Activated naive CD8-positive, alpha-beta T cell treated with anti-CD3 and anti-CD28 coated beads for 36 hours (primary cell): Measurements from ENCODE around the gene GID8. TPM values are rescaled to one million over a fixed set of nuclear protein-coding genes. Genes with fewer than 3 reads are reported as not detected.
"Not testable (repeated sequence)": the region's sequence is repeated elsewhere in the genome, so short reads cannot be mapped to it uniquely, and the experiment has no call there.

ENCODE experiments used
- DNase-seq: peaks from one replicate; pipeline ENCODE4 v3.0.0; 2021
- H3K27ac Mint-ChIP-seq: one replicate; pipeline ENCODE4 v1.8.0; 2022; ENCODE audit warnings: mild to moderate bottlenecking, moderate library complexity, mixed read lengths
- H3K27me3 Mint-ChIP-seq: one replicate; pipeline ENCODE4 v1.8.0; 2022; ENCODE audit warnings: mild to moderate bottlenecking, mixed read lengths
- H3K36me3 Mint-ChIP-seq: one replicate; pipeline ENCODE4 v1.8.0; 2021; ENCODE audit warnings: mild to moderate bottlenecking, mixed read lengths
- H3K4me1 Mint-ChIP-seq: one replicate; pipeline ENCODE4 v1.8.0; 2021; ENCODE audit warnings: mixed read lengths
- H3K4me3 Mint-ChIP-seq: one replicate; pipeline ENCODE4 v1.8.0; 2022; ENCODE audit warnings: mild to moderate bottlenecking, moderate library complexity, mixed read lengths
- H3K9me3 Mint-ChIP-seq: one replicate; pipeline ENCODE4 v1.8.0; 2022; ENCODE audit warnings: mixed read lengths
- total RNA-seq, 2 experiments: library from RNA; stranded (reverse); gene quantifications; one replicate each; pipeline ENCODE4 v1.2.3, GENCODE V29; 2021

Gene GID8
- total RNA-seq, 2 experiments from 2014 or later = 47.6 to 48.5 TPM

DNA sequence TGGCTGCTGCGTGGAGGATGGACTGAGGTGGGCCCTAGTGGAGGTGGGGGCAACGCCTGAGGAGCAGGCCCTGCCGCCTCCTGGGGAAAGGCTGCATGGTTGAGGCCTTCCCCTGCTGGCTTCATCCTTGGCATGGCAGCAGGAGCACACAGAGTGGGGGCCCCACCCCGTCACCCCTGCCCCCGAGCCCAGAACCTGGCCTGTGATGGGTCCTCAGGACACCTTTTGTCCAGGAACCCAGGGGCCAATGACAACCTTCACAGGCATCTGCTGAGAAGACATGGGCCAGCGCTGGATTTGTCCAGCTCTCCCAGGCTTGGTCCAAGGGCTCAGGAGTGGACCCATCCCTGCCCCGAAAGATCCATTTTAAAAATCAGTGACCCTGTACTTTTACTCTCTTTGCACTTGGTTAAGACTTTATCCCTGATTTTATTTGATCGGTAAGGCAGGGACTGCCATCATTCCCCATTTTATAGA lies 14.0 kb downstream of the GID8 start:
- H3K4me1 Mint-ChIP-seq = peaks cover 15% of the 10 kb centered on the region
- peak overlapping the region; percentile 84 for H3K4me3 Mint-ChIP-seq
- peak overlapping the region; percentile 72 for H3K27ac Mint-ChIP-seq
- peaks cover 2% of the 10 kb centered on the region for H3K9me3 Mint-ChIP-seq
- H3K36me3 Mint-ChIP-seq = peaks cover 28% of the 10 kb centered on the region
- DNase-seq = no peak
- no peaks in the 10 kb centered on the region for H3K27me3 Mint-ChIP-seq

- Mint-ChIP-seq H3K4me3 (peak within 1 kb of the TSS; percentile 84), H3K36me3 (peaks cover 29% of the 10 kb centered on the region), H3K4me1 (peaks cover 13% of the 10 kb centered on the region), H3K27ac (peak within 1 kb of the TSS; percentile 90), H3K9me3 (peaks cover 2% of the 10 kb centered on the region), H3K27me3 (no peaks in the 10 kb centered on the region)
- DNase-seq = peak; percentile 81
Measured at GRCh38 chr20:62952373-62952967, 14.5 kb downstream of the GID8 start, which contains the start of gene SLC17A9. SLC17A9 (plus strand) TSS chr20:62952709; CDS start chr20:62952831, 122 bp downstream.

DNA sequence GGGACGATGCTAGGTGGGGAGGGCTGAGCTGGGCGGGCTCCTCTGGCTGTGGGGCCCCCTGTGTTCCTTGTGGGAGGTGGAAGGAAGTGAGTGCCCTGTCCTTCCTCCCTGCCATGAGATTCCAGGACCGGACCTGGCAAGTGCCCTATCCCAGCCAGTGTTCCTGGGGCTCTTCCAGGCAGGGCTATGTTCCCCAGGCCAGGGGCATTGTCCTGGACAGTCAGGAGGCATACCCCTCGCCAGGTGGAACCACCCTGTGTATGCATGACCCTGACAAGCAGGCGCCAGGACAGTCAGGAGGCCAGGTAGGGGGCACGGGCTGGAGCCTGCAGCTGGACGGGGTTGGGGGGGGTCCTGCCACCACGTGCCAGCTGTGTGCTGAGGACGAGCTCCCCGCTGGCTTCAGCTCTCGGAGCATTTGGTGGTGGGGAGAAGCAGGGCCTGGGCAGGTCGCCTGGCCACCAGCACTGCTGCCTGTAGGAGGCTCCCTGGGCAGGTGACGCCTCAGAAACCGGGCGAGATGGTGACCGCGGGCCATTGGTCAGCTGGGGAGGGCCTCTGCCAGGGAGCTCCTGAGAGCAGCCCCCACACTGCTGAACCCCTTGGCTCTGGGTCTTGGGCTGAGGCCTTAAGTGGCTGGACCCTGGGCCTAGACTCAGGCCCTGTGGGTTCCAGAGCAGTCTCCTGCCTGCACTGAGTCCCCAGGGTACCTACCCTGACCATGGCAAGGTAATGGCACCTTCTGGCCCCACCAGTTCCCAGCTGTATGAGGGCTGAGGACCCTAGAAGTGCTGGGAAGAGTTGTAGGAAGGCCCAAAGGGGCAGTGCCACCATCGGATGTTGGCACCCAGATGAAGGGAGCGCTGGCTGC lies 15.3 kb downstream of the GID8 start:
- Mint-ChIP-seq H3K4me3 (peak overlapping the region; percentile 84), H3K27ac (peak overlapping the region; percentile 90), H3K4me1 (peaks cover 16% of the 10 kb centered on the region), H3K9me3 (peaks cover 2% of the 10 kb centered on the region), H3K27me3 (no peaks in the 10 kb centered on the region), H3K36me3 (peaks cover 27% of the 10 kb centered on the region)
- no peak for DNase-seq

DNA sequence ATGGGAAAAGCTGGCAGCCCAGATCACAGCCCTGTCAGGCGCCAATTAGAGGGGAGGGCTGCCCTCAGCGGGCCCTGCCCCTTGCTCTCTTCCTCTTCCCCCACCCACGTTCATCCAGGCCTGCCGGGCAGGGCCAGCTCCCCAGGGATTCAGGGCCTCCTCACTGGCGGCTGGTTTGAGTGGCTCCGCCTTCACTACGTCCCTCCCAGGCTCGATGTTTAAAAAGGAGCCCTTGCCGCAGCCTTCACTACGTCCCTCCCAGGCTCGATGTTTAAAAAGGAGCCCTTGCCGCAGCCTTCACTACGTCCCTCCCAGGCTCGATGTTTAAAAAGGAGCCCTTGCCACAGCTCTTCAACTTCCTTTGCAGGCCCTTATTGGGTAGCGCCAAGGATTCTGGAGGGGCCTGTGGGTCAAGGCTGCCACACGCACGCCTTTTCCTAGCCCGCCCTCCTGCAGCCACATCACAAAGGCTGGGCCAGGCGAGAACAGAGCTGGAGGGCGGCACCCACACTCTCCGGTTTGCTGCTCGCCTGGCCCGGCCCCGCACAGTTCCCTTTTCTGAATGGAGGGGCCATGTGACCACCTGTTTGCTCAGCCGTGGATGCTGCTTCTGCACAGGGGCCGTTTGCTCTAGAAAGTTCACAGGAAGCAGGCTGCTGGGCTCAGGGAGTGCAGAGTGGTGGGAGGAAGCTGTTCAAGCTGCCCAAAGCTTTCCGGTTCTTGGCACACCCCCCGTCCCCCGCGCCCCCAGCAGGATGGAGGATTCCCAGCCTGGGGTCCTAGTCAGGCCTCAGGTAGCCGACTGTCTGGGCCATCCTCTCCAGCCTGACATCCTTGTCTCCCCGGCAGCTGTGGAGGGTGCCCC lies 16.1 kb downstream of the GID8 start:
- peak; percentile 78 for DNase-seq
- Mint-ChIP-seq H3K4me3 (peak overlapping the region; percentile 84), H3K27ac (peak overlapping the region; percentile 90), H3K9me3 (no peaks in the 10 kb centered on the region), H3K27me3 (no peaks in the 10 kb centered on the region), H3K4me1 (peaks cover 17% of the 10 kb centered on the region), H3K36me3 (peaks cover 19% of the 10 kb centered on the region)

GRCh38 chr20:62955519-62956386 lies 17.8 kb downstream of the GID8 start:
- Mint-ChIP-seq H3K27me3 (no peaks in the 10 kb centered on the region), H3K27ac (no peak overlapping the region), H3K9me3 (no peaks in the 10 kb centered on the region), H3K4me1 (peaks cover 22% of the 10 kb centered on the region), H3K36me3 (peaks cover 6% of the 10 kb centered on the region), H3K4me3 (no peak overlapping the region)
- DNase-seq = no peak

GRCh38 chr20:62956387-62957135 lies 18.6 kb downstream of the GID8 start:
- DNase-seq = no peak
- H3K9me3 Mint-ChIP-seq = no peaks in the 10 kb centered on the region
- no peaks in the 10 kb centered on the region for H3K27me3 Mint-ChIP-seq
- H3K4me3 Mint-ChIP-seq = no peak overlapping the region
- peaks cover 6% of the 10 kb centered on the region for H3K36me3 Mint-ChIP-seq
- H3K27ac Mint-ChIP-seq = no peak overlapping the region
- H3K4me1 Mint-ChIP-seq = peaks cover 20% of the 10 kb centered on the region

- Mint-ChIP-seq H3K36me3 (peaks cover 6% of the 10 kb centered on the region), H3K4me3 (no peak overlapping the region), H3K27ac (no peak overlapping the region)
Measured at GRCh38 chr20:62957136-62958117, 19.5 kb downstream of the GID8 start.

DNA sequence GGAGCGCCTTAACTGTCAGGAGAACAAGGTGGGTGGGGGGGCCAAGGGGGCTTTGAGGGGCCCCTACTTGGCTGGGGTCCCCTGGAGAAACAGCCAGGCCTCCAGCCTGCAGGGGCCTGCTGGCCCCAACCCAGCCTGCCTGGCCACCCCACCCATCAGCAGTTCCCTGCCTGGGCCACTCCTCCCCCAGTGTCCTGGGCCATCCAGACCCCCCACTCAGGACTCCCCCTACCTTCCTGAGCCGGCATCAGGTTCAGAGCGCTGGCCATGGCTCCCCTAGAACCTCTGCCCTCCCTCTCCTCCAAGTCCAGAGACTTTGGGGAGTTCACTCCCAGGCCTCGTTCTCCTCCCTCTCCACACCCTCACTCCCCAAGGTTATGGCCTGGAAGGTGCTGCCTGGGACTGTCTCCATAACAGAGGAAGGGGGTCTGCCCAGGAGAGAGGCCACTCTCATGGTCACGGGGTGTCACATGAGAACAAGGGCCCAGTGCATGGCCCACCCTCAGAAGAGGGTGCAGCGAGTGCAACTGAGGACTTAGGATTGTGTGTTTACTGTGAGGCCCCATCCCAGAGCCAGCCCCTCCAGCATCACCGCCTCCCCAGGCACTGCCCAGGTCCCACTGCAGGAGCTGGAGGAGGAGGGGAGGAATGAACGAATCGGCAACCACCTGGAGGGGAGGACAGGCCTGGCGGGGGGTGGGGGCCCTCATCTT lies 20.6 kb downstream of the GID8 start:
- no peaks in the 10 kb centered on the region for H3K9me3 Mint-ChIP-seq
- H3K4me3 Mint-ChIP-seq = no peak overlapping the region
- H3K27me3 Mint-ChIP-seq = no peaks in the 10 kb centered on the region
- no peak overlapping the region for H3K27ac Mint-ChIP-seq
- H3K4me1 Mint-ChIP-seq = peaks cover 18% of the 10 kb centered on the region
- H3K36me3 Mint-ChIP-seq = peaks cover 6% of the 10 kb centered on the region
- DNase-seq = no peak

More at GRCh38 chr20:62957136-62958117, 19.5 kb downstream of the GID8 start:
- Mint-ChIP-seq H3K27me3 (no peaks in the 10 kb centered on the region), H3K4me1 (peaks cover 18% of the 10 kb centered on the region), H3K9me3 (no peaks in the 10 kb centered on the region)
- DNase-seq = no peak

DNA sequence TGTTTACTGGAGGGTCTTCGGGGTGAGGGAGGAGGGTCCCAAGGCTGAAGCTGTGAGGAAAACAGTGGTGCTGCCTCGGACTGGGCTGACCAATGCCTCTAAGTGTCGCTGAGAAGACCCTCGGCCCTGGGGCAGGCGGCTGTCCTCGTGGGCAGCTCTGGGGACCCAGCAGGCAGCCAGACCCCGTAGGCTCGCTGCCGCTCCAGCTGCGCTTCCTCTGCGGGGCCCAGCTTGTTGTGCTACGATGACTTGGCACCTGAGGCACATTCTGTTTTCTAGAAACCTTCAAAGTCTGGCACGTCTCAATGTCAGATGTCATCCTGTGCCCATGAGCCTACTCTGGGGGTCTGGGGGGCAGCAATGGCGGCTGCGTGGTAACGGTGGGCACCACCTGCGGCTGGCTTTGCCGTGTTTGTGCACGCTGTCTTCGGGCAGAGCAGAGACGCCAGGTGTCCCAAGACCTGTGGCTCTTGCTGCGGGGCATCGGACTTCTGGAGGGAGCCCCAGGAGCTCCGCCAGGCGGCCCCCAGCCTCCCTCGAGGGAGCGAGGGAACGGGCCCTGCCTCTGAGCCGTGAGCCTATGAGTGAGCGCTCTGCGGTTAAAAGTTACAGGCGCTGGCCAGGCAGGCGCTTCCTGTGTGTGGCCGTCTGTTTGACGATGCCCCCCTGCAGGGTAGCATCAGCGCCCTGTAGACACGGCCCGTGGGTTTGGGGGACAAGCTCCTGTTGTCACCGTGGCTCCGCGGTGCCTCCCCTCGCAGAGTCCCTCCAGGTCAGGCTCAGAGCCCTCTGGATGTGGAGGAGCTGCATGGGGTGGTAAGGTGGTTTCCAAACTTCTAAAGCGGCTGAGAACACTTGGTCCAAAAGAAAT lies 21.4 kb downstream of the GID8 start:
- H3K9me3 Mint-ChIP-seq = no peaks in the 10 kb centered on the region
- DNase-seq = no peak
- peaks cover 13% of the 10 kb centered on the region for H3K4me1 Mint-ChIP-seq
- peaks cover 5% of the 10 kb centered on the region for H3K36me3 Mint-ChIP-seq
- H3K27ac Mint-ChIP-seq = no peak overlapping the region
- no peaks in the 10 kb centered on the region for H3K27me3 Mint-ChIP-seq
- no peak overlapping the region for H3K4me3 Mint-ChIP-seq

DNA sequence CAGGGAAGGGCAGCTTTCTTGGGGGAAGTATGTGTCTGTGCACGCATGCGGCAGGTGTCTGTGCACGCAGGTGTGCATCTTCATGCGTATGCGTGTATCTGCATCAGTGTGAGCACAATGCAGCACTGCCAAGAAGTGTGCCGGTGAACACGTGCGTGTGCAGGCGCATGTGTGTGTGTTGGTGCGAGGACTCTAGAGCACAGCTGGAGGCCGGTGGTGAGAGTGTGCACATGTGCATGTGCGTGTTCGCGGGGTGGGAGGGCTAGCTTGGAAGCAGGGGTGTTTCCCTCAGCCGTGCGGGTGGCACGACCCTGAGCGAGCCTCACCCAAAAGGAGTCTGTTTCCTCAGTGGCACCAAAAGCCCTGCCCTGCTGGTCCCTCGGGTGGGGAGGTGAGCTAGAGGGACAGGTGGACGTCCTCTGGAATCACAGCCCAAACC lies 22.1 kb downstream of the GID8 start:
- Mint-ChIP-seq H3K27ac (no peak overlapping the region), H3K9me3 (no peaks in the 10 kb centered on the region)

DNA sequence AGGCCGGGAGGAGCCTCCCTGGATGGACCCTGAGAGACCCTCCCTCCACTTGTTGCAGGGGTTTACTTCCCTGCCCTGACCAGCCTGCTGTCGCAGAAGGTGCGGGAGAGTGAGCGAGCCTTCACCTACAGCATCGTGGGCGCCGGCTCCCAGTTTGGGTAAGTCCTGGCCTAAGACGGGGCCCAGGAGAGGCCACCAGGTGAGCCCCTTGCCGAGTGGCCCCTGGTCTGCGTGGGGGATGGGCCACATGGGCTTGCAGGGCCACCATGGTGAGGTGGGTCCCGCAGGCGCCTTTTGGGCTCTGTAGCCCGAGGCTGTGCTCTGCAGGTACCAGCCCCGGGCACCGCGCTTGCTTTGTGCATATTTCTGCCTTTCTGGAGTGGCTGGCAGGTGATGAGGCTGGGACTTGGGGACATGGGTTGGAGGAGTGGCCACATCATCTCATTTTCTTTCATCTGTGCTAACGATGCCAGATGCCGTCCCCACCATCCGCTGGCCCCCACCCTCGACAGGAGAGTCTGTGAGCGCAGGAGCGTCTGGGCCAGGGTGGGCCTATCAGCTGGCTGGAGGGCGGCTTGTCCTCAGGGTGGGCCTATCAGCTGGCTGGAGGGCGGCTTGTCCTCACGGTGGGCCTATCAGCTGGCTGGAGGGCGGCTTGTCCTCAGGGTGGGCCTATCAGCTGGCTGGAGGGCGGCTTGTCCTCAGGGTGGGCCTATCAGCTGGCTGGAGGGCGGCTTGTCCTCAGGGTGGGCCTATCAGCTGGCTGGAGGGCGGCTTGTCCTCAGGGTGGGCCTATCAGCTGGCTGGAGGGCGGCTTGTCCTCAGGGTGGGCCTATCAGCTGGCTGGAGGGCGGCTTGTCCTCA lies 22.7 kb downstream of the GID8 start:
- H3K4me3 Mint-ChIP-seq, H3K9me3 Mint-ChIP-seq, DNase-seq, H3K36me3 Mint-ChIP-seq, H3K4me1 Mint-ChIP-seq, H3K27ac Mint-ChIP-seq, H3K27me3 Mint-ChIP-seq: not testable (repeated sequence)

More for the DNA sequence above, 22.1 kb downstream of the GID8 start:
- DNase-seq = no peak
- H3K4me1 Mint-ChIP-seq = peaks cover 9% of the 10 kb centered on the region
- no peak overlapping the region for H3K4me3 Mint-ChIP-seq
- H3K36me3 Mint-ChIP-seq = peaks cover 5% of the 10 kb centered on the region
- no peaks in the 10 kb centered on the region for H3K27me3 Mint-ChIP-seq
